B cell (primary cell): ENCODE results near the gene MZF1.

Experiments
- EZH2 ChIP-seq: IDR thresholded peaks from 2 replicates; pipeline ENCODE4 v1.6.1; 2012; ENCODE audit warnings: borderline replicate concordance, low read depth, mild to moderate bottlenecking, moderate library complexity, low read length; ENCODE audit not compliant: insufficient read depth, poor library complexity, severe bottlenecking
- TF ChIP-seq, protein P1 (sequence below): fragments of 200-600 bp; IDR thresholded peaks from one replicate; pipeline ENCODE4 v1.8.0; 2022; ENCODE audit warnings: antibody characterized with exemption, mild to moderate bottlenecking

DNA sequence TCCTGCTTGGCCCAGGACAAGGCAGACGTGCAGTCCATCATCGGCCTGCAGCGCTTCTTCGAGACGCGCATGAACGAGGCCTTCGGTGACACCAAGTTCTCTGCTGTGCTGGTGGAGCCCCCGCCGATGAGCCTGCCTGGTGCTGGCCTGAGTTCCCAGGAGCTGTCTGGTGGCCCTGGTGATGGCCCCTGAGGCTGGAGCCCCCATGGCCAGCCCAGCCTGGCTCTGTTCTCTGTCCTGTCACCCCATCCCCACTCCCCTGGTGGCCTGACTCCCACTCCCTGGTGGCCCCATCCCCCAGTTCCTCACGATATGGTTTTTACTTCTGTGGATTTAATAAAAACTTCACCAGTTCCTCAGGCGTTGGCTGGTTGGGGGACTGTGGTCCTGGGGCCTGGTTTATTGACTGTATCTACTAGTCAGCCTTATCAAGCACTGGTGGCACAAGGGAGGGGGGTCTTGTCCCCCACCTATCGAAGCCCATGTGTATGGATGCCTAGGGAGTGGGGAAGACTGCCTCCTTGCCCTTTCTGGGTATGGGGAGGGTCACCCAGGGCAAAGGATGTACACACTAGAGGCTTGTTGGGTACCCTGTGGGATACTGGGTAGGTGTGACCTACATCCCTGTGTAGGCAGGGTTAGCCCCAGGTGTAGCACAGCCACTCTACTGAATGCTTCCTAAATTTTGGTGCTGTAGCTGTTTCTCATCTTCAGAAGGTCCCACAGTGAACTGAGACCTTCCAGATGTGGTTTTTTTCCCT, 22.6 kb downstream of the MZF1 start:
- TF ChIP-seq, protein P1, sequence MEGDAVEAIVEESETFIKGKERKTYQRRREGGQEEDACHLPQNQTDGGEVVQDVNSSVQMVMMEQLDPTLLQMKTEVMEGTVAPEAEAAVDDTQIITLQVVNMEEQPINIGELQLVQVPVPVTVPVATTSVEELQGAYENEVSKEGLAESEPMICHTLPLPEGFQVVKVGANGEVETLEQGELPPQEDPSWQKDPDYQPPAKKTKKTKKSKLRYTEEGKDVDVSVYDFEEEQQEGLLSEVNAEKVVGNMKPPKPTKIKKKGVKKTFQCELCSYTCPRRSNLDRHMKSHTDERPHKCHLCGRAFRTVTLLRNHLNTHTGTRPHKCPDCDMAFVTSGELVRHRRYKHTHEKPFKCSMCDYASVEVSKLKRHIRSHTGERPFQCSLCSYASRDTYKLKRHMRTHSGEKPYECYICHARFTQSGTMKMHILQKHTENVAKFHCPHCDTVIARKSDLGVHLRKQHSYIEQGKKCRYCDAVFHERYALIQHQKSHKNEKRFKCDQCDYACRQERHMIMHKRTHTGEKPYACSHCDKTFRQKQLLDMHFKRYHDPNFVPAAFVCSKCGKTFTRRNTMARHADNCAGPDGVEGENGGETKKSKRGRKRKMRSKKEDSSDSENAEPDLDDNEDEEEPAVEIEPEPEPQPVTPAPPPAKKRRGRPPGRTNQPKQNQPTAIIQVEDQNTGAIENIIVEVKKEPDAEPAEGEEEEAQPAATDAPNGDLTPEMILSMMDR, result no peak
- no peak for TF ChIP-seq EZH2
